ENCODE data around the gene GBE1. TPM values are rescaled to one million over a fixed set of nuclear protein-coding genes. Genes with fewer than 3 reads are reported as not detected.

Gene GBE1
- total and polyA plus RNA-seq, 9 of the 15 experiments (the other 6 are each of a cell fraction or from before 2014, with no cell fraction given) = 7.9 to 25.6 (median 13.1) TPM

GRCh38 chr3:81743096-81744025 lies 18.1 kb downstream of the GBE1 start (continued):
- TF ChIP-seq NR0B1 (IDR thresholded peaks at IDR 0.05; ENCODE audit: partially characterized antibody) (no peak), CREBBP (IDR thresholded peaks at IDR 0.05; ENCODE audit: low read depth, low read length) (no peak), ZBTB12 (CRISPR knock-in tag; IDR thresholded peaks at IDR 0.05) (no peak), PRMT5 (CRISPR knock-in tag; IDR thresholded peaks at IDR 0.05) (no peak), HNRNPK (IDR thresholded peaks at IDR 0.05; ENCODE audit: low read depth, low read length, poor library complexity, severe bottlenecking) (no peak), TOE1 (IDR thresholded peaks at IDR 0.05; ENCODE audit: borderline replicate concordance) (0 out of 2 replicates have a peak, but pooled peaks have one; percentile 38), TOE1 (CRISPR knock-in tag; IDR thresholded peaks at IDR 0.05; ENCODE audit: borderline replicate concordance, low read depth) (no peak), GTF3C2 (IDR thresholded peaks at IDR 0.05; ENCODE audit: borderline replicate concordance, extremely low read depth, insufficient read length) (no peak), DACH1 (IDR thresholded peaks at IDR 0.05; ENCODE audit: partially characterized antibody) (peak; percentile 99), CBFA2T2 (conservative IDR thresholded peaks at IDR 0.05) (peak; percentile 75), RUNX1 (IDR thresholded peaks at IDR 0.05; ENCODE audit: low read depth) (no peak), ZNF518B (CRISPR knock-in tag; IDR thresholded peaks at IDR 0.05) (no peak), U2AF2 (optimal IDR thresholded peaks at IDR 0.05; ENCODE audit: low read depth, low read length) (no peak), ZNF316 (IDR thresholded peaks at IDR 0.05) (peak; percentile 96), MTA1 (IDR thresholded peaks at IDR 0.05; ENCODE audit: borderline replicate concordance) (no peak), ZNF445 (CRISPR knock-in tag; IDR thresholded peaks at IDR 0.05; ENCODE audit: low read depth) (no peak), CCNT2 (IDR thresholded peaks at IDR 0.05; ENCODE audit: borderline replicate concordance, extremely low read depth, insufficient read length, low read depth, low read length) (peak; percentile 40), CAMTA2 (CRISPR knock-in tag; conservative IDR thresholded peaks at IDR 0.05) (no peak)
